Measurements from ENCODE around the gene DDAH1. TPM values are rescaled to one million over a fixed set of nuclear protein-coding genes. Genes with fewer than 3 reads are reported as not detected.

Gene DDAH1
- total and polyA plus RNA-seq, 12 donors, result 2.4 to 84.5 (median 58.4) TPM

- Histone ChIP-seq H3K4me3 (peak overlapping the region in 1 of 4 donors; percentile 7), H3K4me1 (replicated peaks in 1 of 2) (peaks cover 18 to 27% of the 10 kb centered on the region in 2 donors), H3K9me3 (replicated peaks in 1 of 3) (no peaks in the 10 kb centered on the region), H3K36me3 (replicated peaks in 1 of 2) (no peaks in the 10 kb centered on the region), H3K27me3 (no peaks in the 10 kb centered on the region), H3K27ac (peak overlapping the region in 4 of 5 donors; percentile 18 to 87 (median 41))
- WGBS, 4 donors, result 13 to 27% (median 17%) methylated on average over 5 of the region's 5 CpGs
- TF ChIP-seq POLR2A (IDR thresholded peaks at IDR 0.05), result peak in 1 of 2 donors; percentile 27
- TF ChIP-seq CTCF (IDR thresholded peaks at IDR 0.05), result no peak
- intact Hi-C loops (cut with DNase I), result no loop called here
- DNase-seq, result peak; percentile 22 to 82 (median 70)
These were observed 92.1 kb downstream of the DDAH1 start for GRCh38 chr1:85372683-85373377.

GRCh38 chr1:85371021-85371420 is 93.9 kb downstream of the DDAH1 start:
- Histone ChIP-seq H3K9me3 (replicated peaks in 1 of 3) (no peaks in the 10 kb centered on the region), H3K4me1 (replicated peaks in 1 of 2) (peaks cover 18 to 27% of the 10 kb centered on the region in 2 donors), H3K27me3 (no peaks in the 10 kb centered on the region), H3K27ac (no peak overlapping the region), H3K36me3 (replicated peaks in 1 of 2) (no peaks in the 10 kb centered on the region), H3K4me3 (no peak overlapping the region)
- intact Hi-C loops (cut with DNase I), result no loop called here
- no peak for DNase-seq
- WGBS, 4 donors, result 72 to 89% (median 80%) methylated on average over 2 of the region's 2 CpGs
- no peak for TF ChIP-seq CTCF (IDR thresholded peaks at IDR 0.05)
- TF ChIP-seq POLR2A (IDR thresholded peaks at IDR 0.05), result no peak

GRCh38 chr1:85368073-85368770 is 96.7 kb downstream of the DDAH1 start:
- no peaks in the 10 kb centered on the region for H3K9me3 ChIP-seq (replicated peaks in 1 of 3)
- no peak overlapping the region for H3K4me3 ChIP-seq
- no peak for TF ChIP-seq POLR2A (IDR thresholded peaks at IDR 0.05)
- no peak for TF ChIP-seq CTCF (IDR thresholded peaks at IDR 0.05)
- WGBS, 4 donors, result 61 to 76% (median 67%) methylated on average over 6 of the region's 6 CpGs
- intact Hi-C loops (cut with DNase I), result no loop called here
- DNase-seq, result no peak
- peaks cover 8 to 13% of the 10 kb centered on the region in 2 donors for H3K4me1 ChIP-seq (replicated peaks in 1 of 2)
- no peaks in the 10 kb centered on the region for H3K36me3 ChIP-seq (replicated peaks in 1 of 2)
- H3K27me3 ChIP-seq, result no peaks in the 10 kb centered on the region
- no peak overlapping the region for H3K27ac ChIP-seq

- no peak overlapping the region for H3K27ac ChIP-seq
- intact Hi-C loops (cut with DNase I), result no loop called here
- TF ChIP-seq POLR2A (IDR thresholded peaks at IDR 0.05), result no peak
- TF ChIP-seq CTCF (IDR thresholded peaks at IDR 0.05), result no peak
- DNase-seq, result no peak
- no peaks in the 10 kb centered on the region for H3K27me3 ChIP-seq
- no peak overlapping the region for H3K4me3 ChIP-seq
- H3K4me1 ChIP-seq (replicated peaks in 1 of 2), result peaks cover 0 to under 1% of the 10 kb centered on the region in 2 donors
- H3K9me3 ChIP-seq (replicated peaks in 1 of 3), result no peaks in the 10 kb centered on the region
- WGBS, 4 donors, result 64 to 75% (median 69%) methylated on average over 3 of the region's 3 CpGs
- H3K36me3 ChIP-seq (replicated peaks in 1 of 2), result no peaks in the 10 kb centered on the region
These were observed 98.4 kb downstream of the DDAH1 start for GRCh38 chr1:85366391-85367170.
